GM18520 (cell line): ENCODE results near the gene VPS13A.

Source experiments
- ATAC-seq: cut with Tn5 transposase; IDR thresholded peaks from one replicate; pipeline ENCODE4 v1.9.1; 2021; ENCODE audit not compliant: unreplicated experiment

Gene VPS13A

DNA sequence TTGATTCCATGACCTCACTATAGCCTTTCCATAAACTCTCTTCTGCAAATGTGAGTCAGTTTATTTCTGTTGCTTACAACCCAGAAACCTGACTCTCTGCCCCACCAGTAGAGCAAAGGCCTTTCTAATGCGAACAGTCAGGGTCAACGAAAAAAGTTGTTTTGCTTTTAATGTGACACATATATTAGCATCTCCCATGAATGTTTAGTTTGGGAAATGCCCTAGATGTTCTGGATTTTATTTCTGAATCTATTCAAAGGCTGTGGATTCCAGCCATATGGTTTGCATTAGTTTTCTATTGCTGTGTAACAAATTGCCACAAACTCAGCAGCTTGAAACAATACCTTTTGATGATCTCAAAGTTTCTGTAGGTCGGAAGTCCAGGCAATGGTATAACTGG is 277.3 kb downstream of the VPS13A start:
- no peak for ATAC-seq

DNA sequence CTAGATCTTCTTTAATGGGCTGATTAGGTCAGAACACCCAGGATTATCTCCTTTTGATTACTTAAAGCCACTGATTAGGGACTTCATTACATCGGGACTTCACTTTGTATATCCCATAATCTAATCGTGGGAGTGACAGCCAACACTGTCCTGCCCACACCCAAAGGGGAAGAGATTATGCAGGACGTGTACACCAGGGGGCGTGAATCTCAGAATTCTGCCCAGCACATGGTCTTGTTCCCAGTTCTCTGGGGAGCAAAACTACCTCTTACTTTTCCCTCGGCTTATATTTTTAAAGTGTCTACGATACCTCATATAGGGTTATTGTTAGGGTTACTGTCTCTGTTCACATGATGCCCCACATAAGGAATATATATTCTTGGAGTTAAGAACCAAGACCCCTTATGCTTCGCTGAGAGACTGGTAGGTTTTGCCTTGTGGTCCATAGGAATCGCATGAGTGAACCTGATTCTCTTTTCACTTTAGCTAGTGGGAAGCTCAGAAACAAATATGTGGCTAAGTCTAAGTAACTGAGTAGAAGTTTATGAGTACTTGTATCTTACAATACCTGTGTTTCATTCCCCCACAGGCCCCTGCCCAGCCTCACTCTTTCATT is 278.1 kb downstream of the VPS13A start:
- ATAC-seq, result peak; percentile 35

DNA sequence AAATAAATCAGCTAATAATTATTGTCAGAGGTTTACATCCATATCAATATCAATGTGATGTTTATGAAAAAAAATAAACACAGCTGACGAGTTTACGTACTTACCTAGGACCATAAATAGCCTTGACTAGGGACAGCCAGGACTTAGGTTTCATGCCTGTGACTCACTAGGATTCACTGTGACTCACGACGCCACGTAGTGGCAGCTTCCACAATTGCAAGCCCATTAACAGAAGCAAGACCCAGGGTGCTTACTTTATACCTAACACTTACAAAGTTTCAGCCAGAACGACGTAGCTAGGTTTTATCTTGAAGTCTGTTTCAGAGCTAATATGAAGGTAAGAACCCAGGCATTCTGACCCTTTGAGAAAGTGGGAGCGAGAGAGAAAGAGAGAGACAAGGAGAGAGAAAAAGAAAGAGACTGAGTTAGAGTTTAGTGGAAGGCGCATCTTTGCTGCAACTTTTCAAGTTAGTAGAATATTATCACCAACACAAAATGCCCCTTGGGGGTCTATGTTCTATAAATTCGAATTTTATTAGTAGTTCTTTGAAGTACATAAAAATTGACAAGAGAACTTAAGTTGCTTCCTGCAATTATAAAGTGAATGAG is 279.6 kb downstream of the VPS13A start:
- ATAC-seq, result peak; percentile 66

GRCh38 chr9:77457916-77458592 is 280.7 kb downstream of the VPS13A start:
- ATAC-seq, result peak; percentile 79

DNA sequence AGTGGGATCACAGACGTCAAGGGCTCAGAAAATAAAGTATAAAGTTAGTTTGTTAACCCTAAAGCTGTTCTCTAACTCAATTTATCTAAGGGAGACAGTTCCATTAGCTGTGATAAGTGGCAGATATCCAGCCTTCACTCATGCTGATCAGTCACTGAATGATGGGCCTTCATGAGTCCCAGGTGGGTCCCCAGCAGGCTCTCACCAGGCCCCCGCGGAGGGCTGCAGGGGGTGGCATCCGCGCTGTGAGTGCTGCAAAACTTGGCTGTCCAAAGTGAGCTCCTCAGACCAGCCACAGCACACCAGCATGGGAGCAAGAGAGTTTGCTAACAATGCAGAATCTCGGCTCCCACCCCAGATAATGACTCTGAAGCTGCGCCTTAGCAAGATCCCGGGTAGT is 283.6 kb downstream of the VPS13A start:
- ATAC-seq, result no peak

DNA sequence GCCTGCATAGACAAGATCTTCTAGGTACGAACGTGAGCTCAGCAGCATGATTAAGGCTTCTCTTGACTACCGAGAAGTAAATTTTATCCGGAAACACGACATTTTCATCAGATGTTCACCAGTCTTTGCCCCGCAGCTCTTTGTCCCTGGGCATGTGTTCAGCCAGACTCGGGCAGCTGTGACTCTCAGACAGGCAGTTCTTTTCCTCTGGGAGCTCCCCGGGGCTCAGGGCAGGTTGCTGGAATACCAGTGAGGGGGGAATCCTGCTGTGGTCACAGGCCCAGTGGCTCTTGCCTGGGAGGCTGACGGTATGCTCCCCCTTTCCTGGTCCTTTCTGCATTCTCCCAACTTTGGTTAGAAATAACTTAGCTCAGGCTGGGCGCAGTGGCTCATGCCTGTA is 284.7 kb downstream of the VPS13A start:
- ATAC-seq, result no peak

- ATAC-seq, result no peak
Observed at GRCh38 chr9:77463151-77463550, 285.8 kb downstream of the VPS13A start.

- no peak for ATAC-seq
Observed at GRCh38 chr9:77464661-77465060, 287.3 kb downstream of the VPS13A start.

DNA sequence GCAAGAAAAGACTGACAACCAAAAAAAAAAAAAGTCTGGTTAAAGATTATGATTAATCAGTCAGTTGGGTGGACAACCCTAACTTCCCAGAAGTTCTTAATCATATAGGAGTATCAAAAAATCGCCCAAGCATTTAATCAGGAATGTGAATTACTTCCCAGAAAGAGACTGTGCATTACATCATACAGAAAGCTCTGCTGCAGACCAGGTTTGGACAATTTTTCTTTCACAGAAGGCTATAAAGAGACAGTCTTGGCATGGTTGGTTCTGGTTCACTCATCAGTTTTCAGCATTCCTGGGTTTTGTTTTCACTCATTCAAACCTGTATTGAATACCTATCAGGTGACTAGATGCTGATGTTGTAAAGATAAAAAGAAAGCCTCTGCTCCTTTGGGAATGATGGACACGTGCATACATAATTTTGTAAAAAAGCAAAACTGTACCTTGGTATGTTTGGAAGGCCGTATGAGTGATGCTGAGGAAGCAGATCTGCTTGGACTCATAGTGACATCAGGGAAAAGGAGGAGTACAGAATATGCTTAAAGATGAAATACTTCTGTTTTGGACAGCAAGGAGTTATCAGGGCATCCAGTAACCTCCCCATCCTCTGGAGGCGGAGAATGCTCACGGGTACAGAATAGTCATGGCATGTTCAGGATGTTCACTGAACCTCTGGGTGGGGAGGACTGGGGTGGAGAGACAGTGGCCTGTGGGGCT is 292.3 kb downstream of the VPS13A start:
- no peak for ATAC-seq
